Fibroblast of lung (primary cell): Measurements from ENCODE around the gene SAYSD1.

Experiments used
- CTCF ChIP-seq, 2 donors: IDR thresholded peaks in 1 of 2; conservative IDR thresholded peaks in 1 of 2; 1 replicate in 1 of 2; 2 replicates in 1 of 2; pipeline ENCODE4 v1.5.1; 2011 to 2012; ENCODE audit warnings: low read length in 2 of 2, control low read depth in 1 of 2, inconsistent platforms in 1 of 2, low read depth in 1 of 2, mild to moderate bottlenecking in 1 of 2
- EZH2 ChIP-seq: IDR thresholded peaks from 2 replicates; pipeline ENCODE4 v1.5.1; 2012; ENCODE audit warnings: low read length, control low read depth, mild to moderate bottlenecking; ENCODE audit errors: missing control alignments

GRCh38 chr6:39153766-39154397, 38.9 kb upstream of the SAYSD1 start:
- TF ChIP-seq CTCF (conservative IDR thresholded peaks at IDR 0.05 in 1 of 2, IDR thresholded peaks at IDR 0.05 in 1 of 2; ENCODE audit: low read depth in 1 of 2, low read length in 2 of 2), result no peak
- no peak for TF ChIP-seq EZH2
